Measurements from ENCODE around the gene FAM222A.

Gene FAM222A

GRCh38 chr12:109768901-109769670, 55.5 kb downstream of the FAM222A start:
- TF ChIP-seq PATZ1 (CRISPR knock-in tag; IDR thresholded peaks at IDR 0.05; ENCODE audit: borderline replicate concordance): no peak
- no peak for TF ChIP-seq ZNF70 (CRISPR knock-in tag; IDR thresholded peaks at IDR 0.05)
- TF ChIP-seq OSR1 (CRISPR knock-in tag; IDR thresholded peaks at IDR 0.05): no peak
- ATAC-seq: no peak

GRCh38 chr12:109770104-109770860, 56.7 kb downstream of the FAM222A start:
- TF ChIP-seq ZNF70 (CRISPR knock-in tag; IDR thresholded peaks at IDR 0.05): no peak
- TF ChIP-seq CSRNP3 (CRISPR knock-in tag; IDR thresholded peaks at IDR 0.05): no peak
- TF ChIP-seq PPARA (CRISPR knock-in tag; IDR thresholded peaks at IDR 0.05; ENCODE audit: borderline replicate concordance): no peak
- no peak for TF ChIP-seq PATZ1 (CRISPR knock-in tag; IDR thresholded peaks at IDR 0.05; ENCODE audit: borderline replicate concordance)
- TF ChIP-seq ESRRG (CRISPR knock-in tag; IDR thresholded peaks at IDR 0.05): no peak
- no peak for TF ChIP-seq ZFP3 (CRISPR knock-in tag; IDR thresholded peaks at IDR 0.05)
- no peak for TF ChIP-seq ISL1 (CRISPR knock-in tag; IDR thresholded peaks at IDR 0.05)
- no peak for TF ChIP-seq RARB (CRISPR knock-in tag; IDR thresholded peaks at IDR 0.05)
- no peak for TF ChIP-seq TCF4 (CRISPR knock-in tag; IDR thresholded peaks at IDR 0.05; ENCODE audit: borderline replicate concordance)
- no peak for TF ChIP-seq ZFP30 (CRISPR knock-in tag; IDR thresholded peaks at IDR 0.05)
- no peak for TF ChIP-seq ARNTL (CRISPR knock-in tag; IDR thresholded peaks at IDR 0.05; ENCODE audit: borderline replicate concordance, low read depth)
- TF ChIP-seq SNAI2 (CRISPR knock-in tag; IDR thresholded peaks at IDR 0.05): no peak
- TF ChIP-seq TOX (CRISPR knock-in tag; IDR thresholded peaks at IDR 0.05; ENCODE audit: borderline replicate concordance): no peak
- no peak for TF ChIP-seq TSHZ2 (CRISPR knock-in tag; IDR thresholded peaks at IDR 0.05)
- no peak for TF ChIP-seq ZNF565 (CRISPR knock-in tag; conservative IDR thresholded peaks at IDR 0.05; ENCODE audit: low read depth)
- no peak for TF ChIP-seq CREB5 (CRISPR knock-in tag; IDR thresholded peaks at IDR 0.05; ENCODE audit: low read depth)
- TF ChIP-seq GLIS3 (CRISPR knock-in tag; IDR thresholded peaks at IDR 0.05): no peak
- no peak for TF ChIP-seq CSDC2 (CRISPR knock-in tag; IDR thresholded peaks at IDR 0.05)
- ATAC-seq: no peak

All from SK-N-SH treated with all-trans-retinoic acid at 6 μM for 48 hours (cell line).